ENCODE results near the gene ZNF609.

ZNF609 gene

GRCh38 chr15:64544450-64544849, 84.1 kb downstream of the ZNF609 start:
- DNase-seq (ENCODE audit: low read depth in 2 of 2): no peak

- DNase-seq (ENCODE audit: low read depth in 2 of 2): no peak
Observed at GRCh38 chr15:64547275-64547674, 86.9 kb downstream of the ZNF609 start.

GRCh38 chr15:64548235-64548634, 87.9 kb downstream of the ZNF609 start:
- no peak for DNase-seq (ENCODE audit: low read depth in 2 of 2)

GRCh38 chr15:64549860-64550259, 89.5 kb downstream of the ZNF609 start:
- no peak for DNase-seq (ENCODE audit: low read depth in 2 of 2)

- DNase-seq (ENCODE audit: low read depth in 2 of 2): no peak
Observed at GRCh38 chr15:64552281-64552948, 92.0 kb downstream of the ZNF609 start.

GRCh38 chr15:64558460-64559179, 98.2 kb downstream of the ZNF609 start:
- DNase-seq (ENCODE audit: low read depth in 2 of 2): no peak

- no peak for DNase-seq (ENCODE audit: low read depth in 2 of 2)
Observed at GRCh38 chr15:64559243-64559642, 98.9 kb downstream of the ZNF609 start.

GRCh38 chr15:64560501-64560900, 100.1 kb downstream of the ZNF609 start:
- DNase-seq (ENCODE audit: low read depth in 2 of 2): no peak

GRCh38 chr15:64560998-64561397, 100.6 kb downstream of the ZNF609 start:
- no peak for DNase-seq (ENCODE audit: low read depth in 2 of 2)

GRCh38 chr15:64562003-64562640, 101.7 kb downstream of the ZNF609 start:
- DNase-seq (ENCODE audit: low read depth in 2 of 2): no peak

- no peak for DNase-seq (ENCODE audit: low read depth in 2 of 2)
Observed at GRCh38 chr15:64566102-64566501, 105.7 kb downstream of the ZNF609 start.

GRCh38 chr15:64566629-64567427, 106.5 kb downstream of the ZNF609 start:
- no peak for DNase-seq (ENCODE audit: low read depth in 2 of 2)

GRCh38 chr15:64568765-64569164, 108.4 kb downstream of the ZNF609 start:
- DNase-seq (ENCODE audit: low read depth in 2 of 2): no peak

- DNase-seq (ENCODE audit: low read depth in 2 of 2): no peak
Observed at GRCh38 chr15:64571857-64572291, 111.5 kb downstream of the ZNF609 start.

- DNase-seq (ENCODE audit: low read depth in 2 of 2): no peak
Observed at GRCh38 chr15:64572856-64573255, 112.5 kb downstream of the ZNF609 start.

GRCh38 chr15:64574301-64575017, 114.1 kb downstream of the ZNF609 start:
- DNase-seq (ENCODE audit: low read depth in 2 of 2): no peak

- no peak for DNase-seq (ENCODE audit: low read depth in 2 of 2)
Observed at GRCh38 chr15:64580696-64581407, 120.5 kb downstream of the ZNF609 start.

GRCh38 chr15:64581408-64581761, 121.0 kb downstream of the ZNF609 start:
- no peak for DNase-seq (ENCODE audit: low read depth in 2 of 2)

GRCh38 chr15:64582202-64582601, 121.8 kb downstream of the ZNF609 start:
- DNase-seq (ENCODE audit: low read depth in 2 of 2): no peak

- DNase-seq (ENCODE audit: low read depth in 2 of 2): no peak
Observed at GRCh38 chr15:64583519-64583918, 123.1 kb downstream of the ZNF609 start.

GRCh38 chr15:64583983-64584382, 123.6 kb downstream of the ZNF609 start:
- DNase-seq (ENCODE audit: low read depth in 2 of 2): no peak
